Measurements from ENCODE around the gene PYCR2.
"Not testable (repeated sequence)": the region's sequence is repeated elsewhere in the genome, so short reads cannot be mapped to it uniquely, and the experiment has no call there.

GRCh38 chr1:225887554-225888288, 36.3 kb downstream of the PYCR2 start:
- not testable (repeated sequence) for TF ChIP-seq SUZ12 (IDR thresholded peaks at IDR 0.05; ENCODE audit: extremely low read depth, insufficient read depth, insufficient read length); YY1 (IDR thresholded peaks at IDR 0.05; ENCODE audit: insufficient read depth, insufficient read length)

All from NT2/D1 (cell line).